UCSD-AML1 (cell line): ENCODE measurements around the gene EEIG2.
"Not testable (repeated sequence)": the region's sequence is repeated elsewhere in the genome, so short reads cannot be mapped to it uniquely, and the experiment has no call there.

Experiments
- DNase-seq: peaks from one replicate; lab custom pipeline; 2025; ENCODE audit not compliant: unreplicated experiment; lab: John Stamatoyannopoulos, UW

Gene EEIG2

DNA sequence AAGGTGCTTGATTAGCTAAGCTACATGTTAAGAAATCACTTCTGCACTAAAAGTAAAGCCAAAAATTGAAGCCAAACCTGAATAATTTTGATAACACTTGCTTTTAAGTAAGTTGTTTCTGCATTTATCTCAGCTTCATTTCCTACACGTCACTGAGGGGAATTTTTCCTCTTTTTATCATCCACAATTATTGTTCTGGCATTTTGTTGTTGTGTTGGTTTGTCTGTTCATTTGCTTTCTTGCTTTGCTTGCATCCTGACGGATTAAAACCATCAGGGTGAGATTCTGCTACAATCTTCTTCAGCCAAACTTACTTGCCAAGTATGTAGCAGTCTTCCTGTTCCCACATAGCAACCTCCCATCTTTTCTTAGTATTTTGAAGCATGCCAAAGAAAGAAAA, 18.0 kb upstream of the EEIG2 start:
- no peak for DNase-seq

- DNase-seq = not testable (repeated sequence)
These were observed 12.4 kb upstream of the EEIG2 start for GRCh38 chr1:108547493-108547892.

- DNase-seq = no peak
These were observed 8.6 kb upstream of the EEIG2 start for GRCh38 chr1:108551137-108551862.

- DNase-seq = no peak
These were observed 6.0 kb upstream of the EEIG2 start for GRCh38 chr1:108553905-108554304.

DNA sequence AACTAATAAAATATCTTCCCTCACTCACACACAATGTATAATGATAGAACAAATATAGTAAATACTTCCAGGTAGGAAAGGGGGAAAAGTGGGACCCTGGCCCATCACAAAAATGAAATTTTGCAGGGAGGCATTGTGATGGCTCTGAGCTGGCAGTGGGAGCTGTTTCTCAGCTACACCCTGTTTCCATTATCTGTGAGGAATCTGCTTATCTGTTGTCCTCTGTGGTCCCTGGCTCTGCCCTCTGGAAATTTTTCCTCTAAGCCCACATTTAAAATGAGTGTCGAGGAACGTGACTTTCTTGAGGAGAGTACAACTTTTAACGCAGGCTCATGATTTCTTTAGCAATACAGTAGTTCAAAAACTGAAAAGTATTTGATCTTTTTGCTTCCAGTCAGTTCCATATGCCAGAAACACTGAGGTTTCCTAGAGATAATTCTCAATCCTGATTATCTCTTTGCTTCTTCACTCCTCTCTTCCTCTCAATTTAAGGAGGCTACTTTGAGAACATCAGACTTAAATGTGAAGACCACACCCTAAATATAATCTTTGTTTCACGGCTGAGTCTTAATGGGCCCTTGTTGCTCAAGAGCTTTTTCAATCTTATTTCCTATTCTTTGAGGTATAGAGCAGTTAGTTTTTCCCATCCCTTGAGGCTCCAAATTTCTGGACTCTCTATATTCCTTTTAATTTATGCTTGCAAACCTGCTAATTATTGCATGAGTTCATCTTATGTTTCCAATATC, 5.0 kb upstream of the EEIG2 start:
- DNase-seq = no peak

DNA sequence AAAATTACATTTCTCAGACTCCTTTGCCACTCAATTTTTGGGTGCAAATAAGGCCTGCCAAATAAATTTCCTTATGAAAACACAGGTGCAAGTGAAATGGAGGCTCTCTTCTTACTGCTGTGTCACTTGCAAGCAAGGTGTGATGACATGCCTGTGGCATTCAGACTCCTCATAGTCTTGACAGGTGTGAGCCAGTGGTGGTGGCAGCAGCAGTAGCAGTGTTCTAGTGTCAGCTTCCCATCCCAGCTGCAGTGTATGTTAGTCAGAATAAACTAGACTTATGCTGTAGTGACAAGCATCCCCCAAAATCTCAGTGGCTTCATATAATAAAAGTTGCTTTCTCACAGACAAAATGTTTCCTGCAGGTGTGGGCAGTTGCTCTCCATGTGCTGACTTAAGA, 3.8 kb upstream of the EEIG2 start:
- no peak for DNase-seq

DNA sequence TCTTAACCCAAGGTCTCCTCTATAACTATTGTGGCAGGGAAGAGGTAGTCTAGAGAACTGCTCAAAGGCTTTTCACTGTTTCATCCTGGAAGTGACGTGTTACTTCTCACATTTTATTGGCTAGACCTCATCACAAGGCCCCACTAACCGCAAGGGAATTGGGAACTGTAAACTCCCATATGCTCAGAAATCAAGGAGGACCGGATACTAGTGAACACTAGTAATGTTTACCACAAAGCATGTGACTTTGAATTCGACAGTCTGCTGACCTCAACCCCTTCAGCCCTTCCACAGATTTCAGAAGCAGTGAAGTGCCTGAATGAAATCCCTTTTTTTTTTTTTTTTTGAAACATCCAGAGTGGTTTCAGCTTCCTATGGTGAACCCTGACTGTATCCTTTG, 3.4 kb upstream of the EEIG2 start:
- DNase-seq = no peak

DNA sequence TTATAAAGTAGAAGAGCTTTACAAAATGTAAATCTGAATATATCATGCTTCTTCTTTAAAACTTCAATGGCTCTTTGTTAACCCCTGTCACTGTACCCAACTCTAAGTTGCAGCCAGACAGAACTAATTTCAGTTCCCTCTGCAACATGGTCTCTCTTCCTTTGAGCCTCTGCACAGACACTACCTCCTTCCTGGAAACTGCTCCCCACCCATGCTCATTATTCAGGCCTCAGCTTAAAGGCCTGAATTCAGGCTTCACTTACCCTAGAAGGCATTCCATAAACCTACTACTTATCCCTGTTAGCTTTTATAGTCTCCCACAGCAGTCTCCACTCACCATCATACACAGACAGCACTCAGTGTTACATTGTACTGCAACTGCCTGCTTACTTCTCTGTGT, 2.6 kb upstream of the EEIG2 start:
- DNase-seq = no peak

DNA sequence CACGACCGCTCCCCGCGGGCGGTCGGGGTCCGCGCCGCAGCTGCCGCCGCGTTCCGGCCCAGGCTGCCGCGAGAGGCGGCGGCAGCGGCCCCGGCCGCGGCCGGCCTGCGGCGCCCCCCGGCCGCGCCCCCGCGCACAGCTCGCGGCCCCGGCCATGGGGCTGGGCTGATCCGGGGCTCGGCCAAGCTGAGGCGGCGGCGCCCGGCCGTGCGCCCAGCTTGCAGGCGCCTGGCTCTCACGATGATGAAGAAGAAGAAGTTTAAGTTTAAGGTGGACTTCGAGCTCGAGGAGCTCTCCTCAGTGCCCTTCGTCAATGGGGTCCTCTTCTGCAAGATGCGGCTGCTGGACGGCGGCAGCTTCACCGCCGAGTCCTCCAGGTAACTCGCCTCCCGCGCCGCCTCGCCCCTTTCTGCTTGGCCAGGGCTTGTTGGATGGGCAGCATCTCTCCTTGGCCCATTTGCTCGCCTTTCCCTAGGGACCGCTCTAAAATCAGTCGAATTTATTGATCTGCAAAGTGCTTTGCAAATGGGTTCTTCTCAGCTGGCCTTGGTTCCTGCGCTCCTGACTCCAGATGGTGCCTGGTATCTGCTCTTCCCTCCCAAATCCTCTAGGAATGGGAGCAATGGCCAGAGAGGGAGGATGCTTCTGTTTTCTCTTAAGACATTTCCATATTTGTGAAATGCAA, 431 bp downstream of the EEIG2 start:
- DNase-seq = peak; percentile 63

- DNase-seq = peak; percentile 63
These were observed 1.1 kb downstream of the EEIG2 start for GRCh38 chr1:108560874-108561459.

- peak; percentile 73 for DNase-seq
These were observed 1.9 kb downstream of the EEIG2 start for GRCh38 chr1:108561689-108562326.

GRCh38 chr1:108563808-108564207, 3.9 kb downstream of the EEIG2 start:
- DNase-seq = no peak

DNA sequence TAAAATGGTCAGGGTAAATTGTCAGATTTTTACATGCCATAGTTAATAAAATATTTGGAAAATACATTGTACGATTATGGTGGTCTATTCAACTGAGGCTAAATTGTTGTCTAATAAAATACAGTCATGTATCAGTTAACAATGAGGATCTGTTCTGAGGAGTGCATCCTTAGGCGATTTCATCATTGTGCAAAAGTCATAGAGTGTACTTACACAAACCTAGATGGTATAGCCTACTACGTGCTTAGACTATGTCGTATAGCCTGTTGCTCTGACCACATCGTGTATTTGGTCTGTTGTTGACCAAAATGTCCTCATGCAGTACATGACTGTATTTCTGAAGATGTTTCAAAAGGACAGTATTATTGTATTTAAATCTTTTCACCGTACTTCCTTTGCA, 5.2 kb downstream of the EEIG2 start:
- DNase-seq = no peak

DNA sequence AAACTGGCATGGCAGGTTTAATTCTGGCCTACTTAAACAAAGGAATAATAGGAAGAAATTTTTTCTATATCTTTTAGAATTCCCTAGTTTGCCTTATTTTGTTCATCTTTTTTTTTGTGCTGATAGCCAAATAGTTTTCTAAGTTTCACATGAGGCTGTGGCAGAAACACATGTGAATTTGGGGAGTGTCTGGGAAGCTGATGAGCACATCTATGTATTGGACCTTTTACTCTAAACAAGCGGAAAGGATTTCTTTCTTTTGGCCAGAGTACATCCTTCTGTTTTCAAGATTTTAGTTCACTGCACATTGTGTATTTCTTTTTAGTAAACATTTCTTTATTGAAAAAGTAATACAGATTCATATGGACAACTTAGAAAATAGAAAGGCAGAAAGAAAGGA, 5.6 kb downstream of the EEIG2 start:
- no peak for DNase-seq

- DNase-seq = no peak
These were observed 8.7 kb downstream of the EEIG2 start for GRCh38 chr1:108568589-108568988.

DNA sequence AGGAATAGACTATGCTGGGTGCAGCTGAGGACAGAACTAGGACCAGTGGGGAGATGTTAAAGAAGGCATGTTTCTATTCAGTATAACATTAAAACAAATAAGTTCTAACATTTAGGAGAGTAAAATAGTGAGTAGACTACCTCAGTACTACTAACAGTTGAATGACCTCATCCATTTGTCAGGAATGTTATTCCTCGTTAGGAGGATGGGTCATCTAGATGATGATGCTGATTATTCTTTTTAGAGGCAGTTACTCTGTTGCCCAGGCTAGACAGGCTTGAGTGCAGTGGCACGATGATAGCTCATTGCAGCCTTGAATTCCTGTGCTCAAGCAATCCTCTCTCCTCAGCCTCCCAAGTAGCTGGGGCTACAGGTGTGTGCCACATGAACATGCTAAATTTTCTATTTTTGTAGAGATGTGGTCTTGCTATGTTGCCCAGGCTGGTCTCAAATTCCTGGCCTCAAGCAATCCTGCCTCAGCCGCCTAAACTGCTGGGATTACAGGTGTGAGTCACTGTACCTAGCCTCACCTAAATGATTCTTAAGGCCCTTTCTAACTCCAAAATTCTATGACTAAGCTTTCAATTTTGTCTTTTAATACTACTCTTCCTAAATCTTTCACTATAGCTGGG, 9.3 kb downstream of the EEIG2 start:
- DNase-seq = no peak

- no peak for DNase-seq
These were observed 10.2 kb downstream of the EEIG2 start for GRCh38 chr1:108570128-108570527.

- DNase-seq = no peak
These were observed 11.1 kb downstream of the EEIG2 start for GRCh38 chr1:108570998-108571401.

- DNase-seq = no peak
These were observed 12.3 kb downstream of the EEIG2 start for GRCh38 chr1:108572182-108572581.

- DNase-seq = no peak
These were observed 13.3 kb downstream of the EEIG2 start for GRCh38 chr1:108573183-108573582.

DNA sequence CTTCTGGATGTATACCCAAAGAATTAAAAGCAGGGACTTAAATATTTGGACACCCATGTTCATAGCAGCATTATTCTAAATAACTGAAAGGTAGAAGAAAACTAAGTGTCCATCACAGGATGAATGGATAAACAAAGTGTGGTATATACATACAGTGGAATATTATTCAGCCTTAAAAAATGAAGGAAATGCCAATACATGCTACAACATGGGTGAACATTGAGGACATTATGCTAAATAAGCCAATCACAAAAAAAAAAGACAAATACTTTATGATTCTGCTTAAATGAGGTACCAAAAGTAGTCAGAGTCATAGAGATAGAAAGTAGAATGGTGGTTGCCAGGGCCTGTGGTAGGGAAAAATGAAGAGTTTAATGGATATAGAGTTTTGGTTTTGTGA, 14.1 kb downstream of the EEIG2 start:
- no peak for DNase-seq
